Esophagus muscularis mucosa (tissue), 4 donors: ENCODE results near the gene COPS7B. TPM values are rescaled to one million over a fixed set of nuclear protein-coding genes. Genes with fewer than 3 reads are reported as not detected.

Experiments
- DNase-seq: peaks from one replicate; pipeline ENCODE4 v3.0.0-alpha.2; 2017; ENCODE audit errors: extremely low spot score
- H3K27ac ChIP-seq, 4 donors: fragments of 200-600 bp; sonication (generic); replicated peaks in 1 of 4; 1 replicate in 3 of 4; 2 replicates in 1 of 4; pipeline ENCODE4 v1.5.1; 2016 to 2019; ENCODE audit warnings: mild to moderate bottlenecking in 1 of 4
- H3K27me3 ChIP-seq, 4 donors: fragments of 200-600 bp; sonication (generic); one replicate each; pipeline versions ENCODE4 v1.5.1 to v1.6.0; 2016 to 2019
- H3K36me3 ChIP-seq, 4 donors: fragments of 200-600 bp; sonication (generic); one replicate each; pipeline ENCODE4 v1.5.1; 2016 to 2019
- H3K4me1 ChIP-seq, 4 donors: fragments of 200-600 bp; sonication (generic); one replicate each; pipeline ENCODE4 v1.5.1; 2016 to 2019
- H3K4me3 ChIP-seq, 4 donors: fragments of 200-600 bp; sonication (generic); 1 replicate in 2 of 4; 2 replicates in 2 of 4; pipeline ENCODE4 v1.5.1; 2016 to 2019; ENCODE audit warnings: mild to moderate bottlenecking in 4 of 4, moderate library complexity in 1 of 4
- H3K9me3 ChIP-seq, 4 donors: fragments of 200-600 bp; sonication (generic); 1 replicate in 3 of 4; 2 replicates in 1 of 4; pipeline ENCODE4 v1.5.1; 2016 to 2019
- CTCF ChIP-seq, 3 experiments: fragments of 200-600 bp in 2 of 3; fragments of 450-650 bp in 1 of 3; sonication (generic) in 2 of 3; IDR thresholded peaks; one replicate each; pipeline ENCODE4 v1.5.1; 2017 to 2019; ENCODE audit warnings: antibody characterized with exemption in 3 of 3, mild to moderate bottlenecking in 2 of 3, moderate library complexity in 1 of 3
- EP300 ChIP-seq: sonication (generic); formaldehyde crosslinking; IDR thresholded peaks from one replicate; pipeline ENCODE4 v1.6.1; 2017; ENCODE audit warnings: antibody characterized with exemption
- POLR2A ChIP-seq: fragments of 450-650 bp; IDR thresholded peaks from one replicate; pipeline ENCODE4 v1.6.1; 2017; ENCODE audit warnings: antibody characterized with exemption, moderate library complexity, mild to moderate bottlenecking, low read depth
- POLR2AphosphoS5 ChIP-seq, 2 donors: sonication (generic); formaldehyde crosslinking; IDR thresholded peaks; one replicate each; pipeline ENCODE4 v1.6.1; 2017; ENCODE audit warnings: antibody characterized with exemption in 2 of 2
- WGBS: methylation state at CpG from one replicate; pipeline ENCODE4 v1.1.5; 2018; 5-methylcytosine and 5-hydroxymethylcytosine counted together
- intact Hi-C: fragments of 100-400 bp; cut with DNase I; formaldehyde crosslinking; loops from one replicate; pipeline ENCODE4 v1.15.1; 2023
- total RNA-seq, 4 donors: library from RNA; depleted of rRNA; stranded (reverse); fragments of >200 nt; gene quantifications; one replicate each; pipeline versions ENCODE4 v1.1.0 to v1.2.1, GENCODE V29; 2016

Gene COPS7B
- total RNA-seq, 4 donors from 2014 or later: 16.7 to 31.0 (median 24.6) TPM

GRCh38 chr2:231819447-231820042 is 33.3 kb downstream of the COPS7B start:
- H3K27ac ChIP-seq: no peak overlapping the region
- no peaks in the 10 kb centered on the region for H3K36me3 ChIP-seq
- H3K4me3 ChIP-seq: no peak overlapping the region
- H3K4me1 ChIP-seq: no peaks in the 10 kb centered on the region
- intact Hi-C loops: no loop called here
- TF ChIP-seq CTCF (IDR thresholded peaks at IDR 0.05) (no peak), POLR2A (no peak), EP300 (no peak), POLR2AphosphoS5 (IDR thresholded peaks at IDR 0.05) (no peak)
- H3K27me3 ChIP-seq: no peaks in the 10 kb centered on the region
- DNase-seq: peak; percentile 26
- peaks cover 0 to 11% (median 0%) of the 10 kb centered on the region in 4 donors for H3K9me3 ChIP-seq
- WGBS: no CpG with 5 or more reads among the region's 2 CpGs

GRCh38 chr2:231820786-231821303 is 34.6 kb downstream of the COPS7B start:
- intact Hi-C loops: no loop called here
- Histone ChIP-seq H3K27ac (no peak overlapping the region), H3K4me3 (no peak overlapping the region), H3K9me3 (peaks cover 0 to 7% (median 0%) of the 10 kb centered on the region in 4 donors), H3K27me3 (no peaks in the 10 kb centered on the region), H3K4me1 (no peaks in the 10 kb centered on the region), H3K36me3 (no peaks in the 10 kb centered on the region)
- no peak for TF ChIP-seq POLR2AphosphoS5 (IDR thresholded peaks at IDR 0.05)
- no peak for TF ChIP-seq EP300
- TF ChIP-seq POLR2A: no peak
- TF ChIP-seq CTCF (IDR thresholded peaks at IDR 0.05): no peak
- peak; percentile 31 for DNase-seq
- WGBS: 70% methylated on average over 11 of the region's 12 CpGs

GRCh38 chr2:231821908-231822307 is 35.7 kb downstream of the COPS7B start:
- WGBS: 48% methylated on average over 3 of the region's 3 CpGs
- Histone ChIP-seq H3K4me1 (no peaks in the 10 kb centered on the region), H3K27me3 (no peaks in the 10 kb centered on the region), H3K27ac (no peak overlapping the region), H3K9me3 (peaks cover 0 to 6% (median 0%) of the 10 kb centered on the region in 4 donors), H3K36me3 (no peaks in the 10 kb centered on the region), H3K4me3 (no peak overlapping the region)
- DNase-seq: no peak
- intact Hi-C loops: no loop called here
- no peak for TF ChIP-seq POLR2AphosphoS5 (IDR thresholded peaks at IDR 0.05)
- TF ChIP-seq EP300: no peak
- no peak for TF ChIP-seq CTCF (IDR thresholded peaks at IDR 0.05)
- TF ChIP-seq POLR2A: no peak

GRCh38 chr2:231853105-231853504 is 66.9 kb downstream of the COPS7B start:
- 92% methylated on average over 10 of the region's 10 CpGs for WGBS
- H3K4me1 ChIP-seq: no peaks in the 10 kb centered on the region
- H3K27me3 ChIP-seq: no peaks in the 10 kb centered on the region
- H3K9me3 ChIP-seq: no peaks in the 10 kb centered on the region
- no peak overlapping the region for H3K27ac ChIP-seq
- no peak for TF ChIP-seq EP300
- no peak for TF ChIP-seq CTCF (IDR thresholded peaks at IDR 0.05)
- no peak for TF ChIP-seq POLR2A
- no peak for TF ChIP-seq POLR2AphosphoS5 (IDR thresholded peaks at IDR 0.05)
- intact Hi-C loops: no loop called here
- no peak overlapping the region for H3K4me3 ChIP-seq
- no peaks in the 10 kb centered on the region for H3K36me3 ChIP-seq
- no peak for DNase-seq
